HL-60 (cell line): ENCODE results near the gene RANBP3.

Source experiments
- CTCF ChIP-seq: IDR thresholded peaks from one replicate; pipeline ENCODE4 v1.5.1; 2011; ENCODE audit warnings: low read length, control low read depth, inconsistent platforms; ENCODE audit not compliant: insufficient read depth
- POLR2AphosphoS5 ChIP-seq: IDR thresholded peaks from 2 replicates; pipeline ENCODE4 v1.6.1; 2012; ENCODE audit warnings: low read depth
- REST ChIP-seq: IDR thresholded peaks from 2 replicates; pipeline ENCODE4 v1.6.1; 2012; ENCODE audit warnings: low read depth; ENCODE audit not compliant: insufficient replicate concordance
- SPI1 ChIP-seq: IDR thresholded peaks from 2 replicates; pipeline ENCODE4 v1.6.1; 2012; ENCODE audit warnings: low read depth, mild to moderate bottlenecking, borderline replicate concordance

GRCh38 chr19:5915782-5916165 is 62.2 kb downstream of the RANBP3 start:
- TF ChIP-seq CTCF: no peak
- no peak for TF ChIP-seq SPI1
- TF ChIP-seq REST: no peak
- no peak for TF ChIP-seq POLR2AphosphoS5
